Endodermal cell (in vitro differentiated cells): Measurements from ENCODE around the gene PAQR7. TPM values are rescaled to one million over a fixed set of nuclear protein-coding genes. Genes with fewer than 3 reads are reported as not detected.

Experiments
- DNase-seq: peaks from one replicate; pipeline ENCODE4 v3.0.0-alpha.2; 2017
- H3K27ac ChIP-seq: 2 replicates; pipeline ENCODE4 v1.5.1; 2013; ENCODE audit warnings: mild to moderate bottlenecking, low read depth, low read length, moderate library complexity
- H3K27me3 ChIP-seq: 2 replicates; pipeline ENCODE4 v1.6.1; 2013; ENCODE audit warnings: mild to moderate bottlenecking, low read length, moderate library complexity; ENCODE audit not compliant: insufficient read depth, control insufficient read depth, poor library complexity, severe bottlenecking
- H3K36me3 ChIP-seq: 2 replicates; pipeline ENCODE4 v1.7.0; 2013; ENCODE audit warnings: mild to moderate bottlenecking, low read length, moderate library complexity; ENCODE audit not compliant: control insufficient read depth, insufficient read depth
- H3K4me1 ChIP-seq: one replicate; pipeline ENCODE4 v1.7.0; 2013; ENCODE audit warnings: low read length; ENCODE audit not compliant: control insufficient read depth, insufficient read depth
- H3K4me3 ChIP-seq: 2 replicates; pipeline ENCODE4 v1.5.1; 2013; ENCODE audit warnings: mild to moderate bottlenecking, low read length, moderate library complexity
- H3K9ac ChIP-seq: 2 replicates; pipeline ENCODE4 v1.6.1; 2013; ENCODE audit warnings: mild to moderate bottlenecking, low read length, moderate library complexity; ENCODE audit not compliant: poor library complexity, severe bottlenecking; ENCODE audit errors: extremely low read depth
- H3K9me3 ChIP-seq: 2 replicates; pipeline ENCODE4 v1.6.1; 2013; ENCODE audit warnings: mild to moderate bottlenecking, low read length, moderate library complexity; ENCODE audit not compliant: control insufficient read depth
- H3K27ac Mint-ChIP-seq: 2 replicates; pipeline ENCODE4 v1.8.0; 2020; ENCODE audit warnings: mixed read lengths
- H3K27me3 Mint-ChIP-seq: 2 replicates; pipeline ENCODE4 v1.8.0; 2021; ENCODE audit warnings: mild to moderate bottlenecking, mixed read lengths; ENCODE audit not compliant: insufficient read depth
- H3K36me3 Mint-ChIP-seq: 2 replicates; pipeline ENCODE4 v1.8.0; 2020; ENCODE audit warnings: low read depth, mixed read lengths
- H3K4me1 Mint-ChIP-seq: 2 replicates; pipeline ENCODE4 v1.8.0; 2020; ENCODE audit warnings: mixed read lengths
- H3K4me3 Mint-ChIP-seq: 2 replicates; pipeline ENCODE4 v1.8.0; 2020; ENCODE audit warnings: mild to moderate bottlenecking, moderate library complexity, mixed read lengths
- H3K9me3 Mint-ChIP-seq: 2 replicates; pipeline ENCODE4 v1.8.0; 2020; ENCODE audit warnings: mild to moderate bottlenecking, mixed read lengths
- WGBS, 2 experiments: methylation state at CpG; one replicate each; pipeline versions ENCODE4 v1.1.5 to v1.1.7; 2013; ENCODE audit warnings: missing lambda C conversion rate in 2 of 2, mixed read lengths in 1 of 2; ENCODE audit not compliant: insufficient coverage in 1 of 2, insufficient read length in 1 of 2; 5-methylcytosine and 5-hydroxymethylcytosine counted together
- total RNA-seq, 2 donors: library from RNA; stranded (reverse); fragmentation: NEBNext Ultra II Directional in 1 of 2; extraction: Animal tissue kit (Norgen Biotek cat#: 25700) in 1 of 2; gene quantifications; 2 replicates in 1 of 2; 3 replicates in 1 of 2; pipeline ENCODE4 v1.2.1, GENCODE V29; 2021
- TF ChIP-seq, protein P1 (sequence below): fragments of 200-600 bp; sonication (generic); conservative IDR thresholded peaks from 2 replicates; pipeline ENCODE4 v1.5.0; 2021; ENCODE audit warnings: antibody characterized with exemption, mild to moderate bottlenecking

Gene PAQR7
- total RNA-seq, 2 donors from 2014 or later = 11.7 to 15.0 TPM

DNA sequence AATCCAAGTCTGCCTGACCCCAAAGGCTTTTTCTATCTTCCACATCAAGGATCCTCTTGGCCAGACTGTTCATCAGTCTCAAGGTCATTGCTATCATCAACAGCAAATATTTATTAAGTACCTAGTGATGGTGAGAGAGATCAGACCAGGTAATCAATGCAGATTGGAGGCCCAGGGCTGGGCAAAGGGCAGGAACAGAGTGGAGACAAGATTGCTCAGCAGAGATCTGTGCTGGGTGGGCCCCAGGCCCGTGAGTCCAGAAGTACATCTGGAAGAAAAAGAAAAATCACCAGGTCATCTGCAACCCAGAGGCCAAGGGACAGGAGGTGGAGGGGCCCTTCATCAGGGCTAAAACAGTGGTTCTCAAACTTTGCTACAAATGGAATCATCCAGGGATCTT lies 10.1 kb upstream of the PAQR7 start:
- H3K27me3 ChIP-seq = no peaks in the 10 kb centered on the region
- no peak overlapping the region for H3K27ac ChIP-seq
- peaks cover 1% of the 10 kb centered on the region for H3K36me3 Mint-ChIP-seq
- WGBS, 2 experiments = 56 to 88% methylated on average over 1 of the region's 1 CpG
- no peak for DNase-seq
- H3K4me1 ChIP-seq = no peaks in the 10 kb centered on the region
- H3K36me3 ChIP-seq = no peaks in the 10 kb centered on the region
- TF ChIP-seq, protein P1, sequence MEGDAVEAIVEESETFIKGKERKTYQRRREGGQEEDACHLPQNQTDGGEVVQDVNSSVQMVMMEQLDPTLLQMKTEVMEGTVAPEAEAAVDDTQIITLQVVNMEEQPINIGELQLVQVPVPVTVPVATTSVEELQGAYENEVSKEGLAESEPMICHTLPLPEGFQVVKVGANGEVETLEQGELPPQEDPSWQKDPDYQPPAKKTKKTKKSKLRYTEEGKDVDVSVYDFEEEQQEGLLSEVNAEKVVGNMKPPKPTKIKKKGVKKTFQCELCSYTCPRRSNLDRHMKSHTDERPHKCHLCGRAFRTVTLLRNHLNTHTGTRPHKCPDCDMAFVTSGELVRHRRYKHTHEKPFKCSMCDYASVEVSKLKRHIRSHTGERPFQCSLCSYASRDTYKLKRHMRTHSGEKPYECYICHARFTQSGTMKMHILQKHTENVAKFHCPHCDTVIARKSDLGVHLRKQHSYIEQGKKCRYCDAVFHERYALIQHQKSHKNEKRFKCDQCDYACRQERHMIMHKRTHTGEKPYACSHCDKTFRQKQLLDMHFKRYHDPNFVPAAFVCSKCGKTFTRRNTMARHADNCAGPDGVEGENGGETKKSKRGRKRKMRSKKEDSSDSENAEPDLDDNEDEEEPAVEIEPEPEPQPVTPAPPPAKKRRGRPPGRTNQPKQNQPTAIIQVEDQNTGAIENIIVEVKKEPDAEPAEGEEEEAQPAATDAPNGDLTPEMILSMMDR = no peak
- H3K4me1 Mint-ChIP-seq = peaks cover 17% of the 10 kb centered on the region
- no peak overlapping the region for H3K4me3 ChIP-seq
- no peak overlapping the region for H3K27ac Mint-ChIP-seq
- no peak overlapping the region for H3K4me3 Mint-ChIP-seq
- no peaks in the 10 kb centered on the region for H3K9me3 ChIP-seq
- H3K27me3 Mint-ChIP-seq = peaks cover 12% of the 10 kb centered on the region
- no peaks in the 10 kb centered on the region for H3K9me3 Mint-ChIP-seq
- no peak overlapping the region for H3K9ac ChIP-seq

DNA sequence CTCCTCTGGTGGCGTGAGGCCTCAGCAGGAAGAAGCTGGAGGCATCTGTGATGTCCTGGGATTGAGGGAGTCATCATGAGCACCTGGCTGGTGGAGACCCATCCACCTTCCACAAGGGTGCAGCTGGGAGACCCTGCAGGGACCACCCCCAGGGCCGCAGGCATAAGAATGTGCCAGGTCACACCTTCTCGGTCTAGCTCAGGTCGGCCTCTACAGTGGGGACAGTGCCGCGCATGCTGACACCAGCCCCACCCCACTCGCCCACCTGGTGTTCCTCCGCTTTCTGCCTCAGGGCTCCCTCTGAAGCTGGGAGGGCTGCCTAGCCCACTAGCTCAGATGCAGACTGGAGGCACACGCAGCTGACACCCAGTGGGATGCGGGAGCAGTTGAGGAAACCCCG lies 5.8 kb upstream of the PAQR7 start:
- WGBS, 2 experiments = 93 to 99% methylated on average over 10 to 11 of the region's 11 CpGs
- H3K9me3 ChIP-seq = no peaks in the 10 kb centered on the region
- no peak overlapping the region for H3K9ac ChIP-seq
- no peak for DNase-seq
- H3K4me3 ChIP-seq = no peak overlapping the region
- H3K36me3 ChIP-seq = no peaks in the 10 kb centered on the region
- no peaks in the 10 kb centered on the region for H3K27me3 ChIP-seq
- no peaks in the 10 kb centered on the region for H3K4me1 ChIP-seq
- peaks cover 10% of the 10 kb centered on the region for H3K4me1 Mint-ChIP-seq
- no peak overlapping the region for H3K27ac ChIP-seq
- TF ChIP-seq, protein P1 = no peak
- no peak overlapping the region for H3K4me3 Mint-ChIP-seq
- H3K27me3 Mint-ChIP-seq = peaks cover 32% of the 10 kb centered on the region
- no peak overlapping the region for H3K27ac Mint-ChIP-seq
- H3K9me3 Mint-ChIP-seq = no peaks in the 10 kb centered on the region
- no peaks in the 10 kb centered on the region for H3K36me3 Mint-ChIP-seq

DNA sequence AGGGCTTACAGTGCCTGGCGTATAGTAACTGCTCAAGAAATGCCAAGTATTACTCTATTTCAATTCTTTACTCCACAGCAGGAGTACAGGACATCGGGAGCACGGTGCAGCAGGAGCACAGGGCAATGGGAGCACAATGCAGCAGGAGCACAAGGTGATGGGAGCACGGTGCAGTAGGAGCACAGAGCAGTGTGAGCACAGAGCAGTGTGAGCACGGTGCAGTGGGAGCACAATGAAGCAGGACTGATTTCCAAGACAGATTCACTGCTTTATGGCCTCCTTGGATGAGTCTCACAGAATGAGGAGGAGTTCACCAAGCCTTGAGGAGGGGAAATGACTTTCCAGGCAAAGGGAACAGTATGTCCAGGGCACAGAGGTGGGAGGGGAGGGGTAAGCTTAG lies 5.0 kb upstream of the PAQR7 start:
- Mint-ChIP-seq H3K4me1 (peaks cover 9% of the 10 kb centered on the region), H3K9me3 (no peaks in the 10 kb centered on the region), H3K4me3 (no peak overlapping the region), H3K36me3 (no peaks in the 10 kb centered on the region), H3K27me3 (peaks cover 28% of the 10 kb centered on the region), H3K27ac (no peak overlapping the region)
- no peak for DNase-seq
- TF ChIP-seq, protein P1 = no peak
- WGBS, 2 experiments = 90 to 93% methylated on average over 4 to 5 of the region's 5 CpGs
- H3K4me1 ChIP-seq = no peaks in the 10 kb centered on the region
- H3K4me3 ChIP-seq = no peak overlapping the region
- H3K9me3 ChIP-seq = no peaks in the 10 kb centered on the region
- no peaks in the 10 kb centered on the region for H3K36me3 ChIP-seq
- H3K27me3 ChIP-seq = no peaks in the 10 kb centered on the region
- H3K27ac ChIP-seq = no peak overlapping the region
- H3K9ac ChIP-seq = no peak overlapping the region
